ENCODE measurements around the gene DACT2.

DNA sequence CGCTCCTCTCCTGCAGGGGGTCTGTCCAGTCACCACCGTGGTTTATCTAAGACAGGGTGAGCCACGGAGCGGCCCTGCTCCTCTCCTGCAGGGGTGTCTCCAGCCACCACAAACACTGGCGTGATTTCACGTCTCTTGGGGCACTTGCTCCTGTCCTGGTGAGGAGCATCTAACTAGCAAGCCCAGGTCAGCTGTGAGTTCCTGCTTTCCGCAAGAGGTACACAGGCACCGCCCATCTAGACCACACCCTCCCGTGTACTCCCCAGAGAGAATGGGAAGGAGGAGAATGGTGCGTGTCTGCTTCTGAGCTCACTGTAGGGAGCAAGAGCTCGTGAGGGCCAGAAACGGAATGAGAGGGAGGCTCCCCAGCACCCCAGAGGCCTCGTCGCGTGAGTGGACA lies 40.7 kb downstream of the DACT2 start:
- TF ChIP-seq HDAC6 (IDR thresholded peaks at IDR 0.05; ENCODE audit: unreplicated experiment) (no peak), RAD21 (IDR thresholded peaks at IDR 0.05; ENCODE audit: insufficient read depth, low read depth, low read length) (no peak), EGR1 (IDR thresholded peaks at IDR 0.05; ENCODE audit: borderline replicate concordance in 1 of 2, low read depth in 2 of 2, low read length in 2 of 2) (no peak), ZNF622 (IDR thresholded peaks at IDR 0.05) (no peak), LARP7 (IDR thresholded peaks at IDR 0.05) (no peak)
- TF ChIP-seq, protein P1, sequence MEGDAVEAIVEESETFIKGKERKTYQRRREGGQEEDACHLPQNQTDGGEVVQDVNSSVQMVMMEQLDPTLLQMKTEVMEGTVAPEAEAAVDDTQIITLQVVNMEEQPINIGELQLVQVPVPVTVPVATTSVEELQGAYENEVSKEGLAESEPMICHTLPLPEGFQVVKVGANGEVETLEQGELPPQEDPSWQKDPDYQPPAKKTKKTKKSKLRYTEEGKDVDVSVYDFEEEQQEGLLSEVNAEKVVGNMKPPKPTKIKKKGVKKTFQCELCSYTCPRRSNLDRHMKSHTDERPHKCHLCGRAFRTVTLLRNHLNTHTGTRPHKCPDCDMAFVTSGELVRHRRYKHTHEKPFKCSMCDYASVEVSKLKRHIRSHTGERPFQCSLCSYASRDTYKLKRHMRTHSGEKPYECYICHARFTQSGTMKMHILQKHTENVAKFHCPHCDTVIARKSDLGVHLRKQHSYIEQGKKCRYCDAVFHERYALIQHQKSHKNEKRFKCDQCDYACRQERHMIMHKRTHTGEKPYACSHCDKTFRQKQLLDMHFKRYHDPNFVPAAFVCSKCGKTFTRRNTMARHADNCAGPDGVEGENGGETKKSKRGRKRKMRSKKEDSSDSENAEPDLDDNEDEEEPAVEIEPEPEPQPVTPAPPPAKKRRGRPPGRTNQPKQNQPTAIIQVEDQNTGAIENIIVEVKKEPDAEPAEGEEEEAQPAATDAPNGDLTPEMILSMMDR (IDR thresholded peaks at IDR 0.05 in 2 of 3, conservative IDR thresholded peaks at IDR 0.05 in 1 of 3; ENCODE audit: control insufficient read depth in 2 of 3, extremely low read depth in 1 of 3, insufficient read depth in 1 of 3, low read depth in 3 of 3, low read length in 3 of 3): no peak
- TF ChIP-seq, protein P2, sequence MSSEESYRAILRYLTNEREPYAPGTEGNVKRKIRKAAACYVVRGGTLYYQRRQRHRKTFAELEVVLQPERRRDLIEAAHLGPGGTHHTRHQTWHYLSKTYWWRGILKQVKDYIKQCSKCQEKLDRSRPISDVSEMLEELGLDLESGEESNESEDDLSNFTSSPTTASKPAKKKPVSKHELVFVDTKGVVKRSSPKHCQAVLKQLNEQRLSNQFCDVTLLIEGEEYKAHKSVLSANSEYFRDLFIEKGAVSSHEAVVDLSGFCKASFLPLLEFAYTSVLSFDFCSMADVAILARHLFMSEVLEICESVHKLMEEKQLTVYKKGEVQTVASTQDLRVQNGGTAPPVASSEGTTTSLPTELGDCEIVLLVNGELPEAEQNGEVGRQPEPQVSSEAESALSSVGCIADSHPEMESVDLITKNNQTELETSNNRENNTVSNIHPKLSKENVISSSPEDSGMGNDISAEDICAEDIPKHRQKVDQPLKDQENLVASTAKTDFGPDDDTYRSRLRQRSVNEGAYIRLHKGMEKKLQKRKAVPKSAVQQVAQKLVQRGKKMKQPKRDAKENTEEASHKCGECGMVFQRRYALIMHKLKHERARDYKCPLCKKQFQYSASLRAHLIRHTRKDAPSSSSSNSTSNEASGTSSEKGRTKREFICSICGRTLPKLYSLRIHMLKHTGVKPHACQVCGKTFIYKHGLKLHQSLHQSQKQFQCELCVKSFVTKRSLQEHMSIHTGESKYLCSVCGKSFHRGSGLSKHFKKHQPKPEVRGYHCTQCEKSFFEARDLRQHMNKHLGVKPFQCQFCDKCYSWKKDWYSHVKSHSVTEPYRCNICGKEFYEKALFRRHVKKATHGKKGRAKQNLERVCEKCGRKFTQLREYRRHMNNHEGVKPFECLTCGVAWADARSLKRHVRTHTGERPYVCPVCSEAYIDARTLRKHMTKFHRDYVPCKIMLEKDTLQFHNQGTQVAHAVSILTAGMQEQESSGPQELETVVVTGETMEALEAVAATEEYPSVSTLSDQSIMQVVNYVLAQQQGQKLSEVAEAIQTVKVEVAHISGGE (CRISPR knock-in tag; IDR thresholded peaks at IDR 0.05): no peak
- TF ChIP-seq, protein P3, sequence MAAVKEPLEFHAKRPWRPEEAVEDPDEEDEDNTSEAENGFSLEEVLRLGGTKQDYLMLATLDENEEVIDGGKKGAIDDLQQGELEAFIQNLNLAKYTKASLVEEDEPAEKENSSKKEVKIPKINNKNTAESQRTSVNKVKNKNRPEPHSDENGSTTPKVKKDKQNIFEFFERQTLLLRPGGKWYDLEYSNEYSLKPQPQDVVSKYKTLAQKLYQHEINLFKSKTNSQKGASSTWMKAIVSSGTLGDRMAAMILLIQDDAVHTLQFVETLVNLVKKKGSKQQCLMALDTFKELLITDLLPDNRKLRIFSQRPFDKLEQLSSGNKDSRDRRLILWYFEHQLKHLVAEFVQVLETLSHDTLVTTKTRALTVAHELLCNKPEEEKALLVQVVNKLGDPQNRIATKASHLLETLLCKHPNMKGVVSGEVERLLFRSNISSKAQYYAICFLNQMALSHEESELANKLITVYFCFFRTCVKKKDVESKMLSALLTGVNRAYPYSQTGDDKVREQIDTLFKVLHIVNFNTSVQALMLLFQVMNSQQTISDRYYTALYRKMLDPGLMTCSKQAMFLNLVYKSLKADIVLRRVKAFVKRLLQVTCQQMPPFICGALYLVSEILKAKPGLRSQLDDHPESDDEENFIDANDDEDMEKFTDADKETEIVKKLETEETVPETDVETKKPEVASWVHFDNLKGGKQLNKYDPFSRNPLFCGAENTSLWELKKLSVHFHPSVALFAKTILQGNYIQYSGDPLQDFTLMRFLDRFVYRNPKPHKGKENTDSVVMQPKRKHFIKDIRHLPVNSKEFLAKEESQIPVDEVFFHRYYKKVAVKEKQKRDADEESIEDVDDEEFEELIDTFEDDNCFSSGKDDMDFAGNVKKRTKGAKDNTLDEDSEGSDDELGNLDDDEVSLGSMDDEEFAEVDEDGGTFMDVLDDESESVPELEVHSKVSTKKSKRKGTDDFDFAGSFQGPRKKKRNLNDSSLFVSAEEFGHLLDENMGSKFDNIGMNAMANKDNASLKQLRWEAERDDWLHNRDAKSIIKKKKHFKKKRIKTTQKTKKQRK (IDR thresholded peaks at IDR 0.05; ENCODE audit: low read depth, low read length): no peak
- TF ChIP-seq, protein P4, sequence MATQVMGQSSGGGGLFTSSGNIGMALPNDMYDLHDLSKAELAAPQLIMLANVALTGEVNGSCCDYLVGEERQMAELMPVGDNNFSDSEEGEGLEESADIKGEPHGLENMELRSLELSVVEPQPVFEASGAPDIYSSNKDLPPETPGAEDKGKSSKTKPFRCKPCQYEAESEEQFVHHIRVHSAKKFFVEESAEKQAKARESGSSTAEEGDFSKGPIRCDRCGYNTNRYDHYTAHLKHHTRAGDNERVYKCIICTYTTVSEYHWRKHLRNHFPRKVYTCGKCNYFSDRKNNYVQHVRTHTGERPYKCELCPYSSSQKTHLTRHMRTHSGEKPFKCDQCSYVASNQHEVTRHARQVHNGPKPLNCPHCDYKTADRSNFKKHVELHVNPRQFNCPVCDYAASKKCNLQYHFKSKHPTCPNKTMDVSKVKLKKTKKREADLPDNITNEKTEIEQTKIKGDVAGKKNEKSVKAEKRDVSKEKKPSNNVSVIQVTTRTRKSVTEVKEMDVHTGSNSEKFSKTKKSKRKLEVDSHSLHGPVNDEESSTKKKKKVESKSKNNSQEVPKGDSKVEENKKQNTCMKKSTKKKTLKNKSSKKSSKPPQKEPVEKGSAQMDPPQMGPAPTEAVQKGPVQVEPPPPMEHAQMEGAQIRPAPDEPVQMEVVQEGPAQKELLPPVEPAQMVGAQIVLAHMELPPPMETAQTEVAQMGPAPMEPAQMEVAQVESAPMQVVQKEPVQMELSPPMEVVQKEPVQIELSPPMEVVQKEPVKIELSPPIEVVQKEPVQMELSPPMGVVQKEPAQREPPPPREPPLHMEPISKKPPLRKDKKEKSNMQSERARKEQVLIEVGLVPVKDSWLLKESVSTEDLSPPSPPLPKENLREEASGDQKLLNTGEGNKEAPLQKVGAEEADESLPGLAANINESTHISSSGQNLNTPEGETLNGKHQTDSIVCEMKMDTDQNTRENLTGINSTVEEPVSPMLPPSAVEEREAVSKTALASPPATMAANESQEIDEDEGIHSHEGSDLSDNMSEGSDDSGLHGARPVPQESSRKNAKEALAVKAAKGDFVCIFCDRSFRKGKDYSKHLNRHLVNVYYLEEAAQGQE (IDR thresholded peaks at IDR 0.05; ENCODE audit: low read depth, low read length): no peak
- TF ChIP-seq, protein P5, sequence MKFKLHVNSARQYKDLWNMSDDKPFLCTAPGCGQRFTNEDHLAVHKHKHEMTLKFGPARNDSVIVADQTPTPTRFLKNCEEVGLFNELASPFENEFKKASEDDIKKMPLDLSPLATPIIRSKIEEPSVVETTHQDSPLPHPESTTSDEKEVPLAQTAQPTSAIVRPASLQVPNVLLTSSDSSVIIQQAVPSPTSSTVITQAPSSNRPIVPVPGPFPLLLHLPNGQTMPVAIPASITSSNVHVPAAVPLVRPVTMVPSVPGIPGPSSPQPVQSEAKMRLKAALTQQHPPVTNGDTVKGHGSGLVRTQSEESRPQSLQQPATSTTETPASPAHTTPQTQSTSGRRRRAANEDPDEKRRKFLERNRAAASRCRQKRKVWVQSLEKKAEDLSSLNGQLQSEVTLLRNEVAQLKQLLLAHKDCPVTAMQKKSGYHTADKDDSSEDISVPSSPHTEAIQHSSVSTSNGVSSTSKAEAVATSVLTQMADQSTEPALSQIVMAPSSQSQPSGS (IDR thresholded peaks at IDR 0.05; ENCODE audit: low read length): no peak
